Panc1 (cell line): ENCODE measurements around the gene CTRB1. TPM values are rescaled to one million over a fixed set of nuclear protein-coding genes. Genes with fewer than 3 reads are reported as not detected.

Source experiments
- ATAC-seq: fragments of 200-7000 bp; cut with Tn5 transposase; 2 replicates; pipeline ENCODE4 v1.9.1; 2020; ENCODE audit warnings: mild to moderate bottlenecking, moderate library complexity
- BruUV-seq: library from RNA; stranded (reverse); fragments of 400-500 nt; replicated peaks from 2 replicates; lab custom pipeline; 2021; lab: Mats Ljungman, UMichigan
- CTCF ChIA-PET: fragments of 300-600 bp; sonication (Branson Sonifier 250); formaldehyde crosslinking; loops from one replicate; lab custom pipeline; 2022; ENCODE audit warnings: antibody characterized with exemption; lab: Charles Lee
- POLR2A ChIA-PET: fragments of 300-600 bp; sonication (Branson Sonifier 250); formaldehyde crosslinking; loops from one replicate; lab custom pipeline; 2022; ENCODE audit warnings: antibody characterized with exemption; lab: Charles Lee
- DNase-seq: peaks from one replicate; pipeline ENCODE4 v3.0.0-alpha.2; 2010; ENCODE audit warnings: low read depth, low spot score
- H3K27ac ChIP-seq: 2 replicates; pipeline ENCODE4 v1.5.1; 2011; ENCODE audit warnings: mild to moderate bottlenecking, low read length, inconsistent platforms
- H3K27me3 ChIP-seq: fragments of 200-500 bp; sonication (Bioruptor generic); 2 replicates; pipeline ENCODE4 v1.6.0; 2014; ENCODE audit warnings: low read length, inconsistent platforms; ENCODE audit not compliant: control insufficient read depth, insufficient read depth
- H3K36me3 ChIP-seq: fragments of 200-500 bp; sonication (Bioruptor generic); 2 replicates; pipeline ENCODE4 v1.5.1; 2014; ENCODE audit warnings: inconsistent platforms, mild to moderate bottlenecking, low read length, moderate library complexity; ENCODE audit not compliant: control insufficient read depth, insufficient read depth
- H3K4me1 ChIP-seq: 2 replicates; pipeline ENCODE4 v1.5.1; 2011; ENCODE audit warnings: inconsistent platforms, mild to moderate bottlenecking, low read length, moderate library complexity; ENCODE audit not compliant: control insufficient read depth, insufficient read depth
- H3K4me3 ChIP-seq, 2 experiments: 2 replicates each; pipeline ENCODE4 v1.5.1; 2011 to 2012; ENCODE audit warnings: low read depth in 2 of 2, low read length in 2 of 2, mild to moderate bottlenecking in 2 of 2, inconsistent platforms in 1 of 2, moderate library complexity in 1 of 2
- H3K9me3 ChIP-seq: fragments of 200-500 bp; sonication (Bioruptor generic); 2 replicates; pipeline ENCODE4 v1.5.1; 2014; ENCODE audit warnings: low read depth, mild to moderate bottlenecking, inconsistent platforms, low read length, moderate library complexity; ENCODE audit not compliant: control insufficient read depth, insufficient read depth
- POLR2AphosphoS5 ChIP-seq: IDR thresholded peaks from 2 replicates; pipeline ENCODE4 v1.6.1; 2012; ENCODE audit warnings: mild to moderate bottlenecking, low read depth, low read length, moderate library complexity
- SIN3A ChIP-seq: IDR thresholded peaks from 2 replicates; pipeline ENCODE4 v1.6.1; 2012; ENCODE audit warnings: low read depth, mild to moderate bottlenecking, low read length, moderate library complexity, borderline replicate concordance; ENCODE audit not compliant: insufficient read depth
- TCF7L2 ChIP-seq: IDR thresholded peaks from 2 replicates; pipeline ENCODE4 v1.6.1; 2011; ENCODE audit warnings: mild to moderate bottlenecking, low read depth, low read length, inconsistent platforms
- in situ Hi-C: cut with HindIII; loops from 2 replicates; pipeline ENCODE4 v1.10.0; 2016; ENCODE audit warnings: low sequenced_read_pairs, low pct_unique_long_range_greater_than_20kb
- intact Hi-C: fragments of 100-400 bp; cut with micrococcal nuclease; formaldehyde crosslinking; loops from one replicate; pipeline ENCODE4 v1.10.0; 2022; ENCODE audit not compliant: unreplicated experiment
- total RNA-seq: library from RNA; stranded (reverse); gene quantifications from one replicate; pipeline ENCODE4 v1.2.1, GENCODE V29; 2021; ENCODE audit not compliant: unreplicated experiment
- TF ChIP-seq, protein P1 (sequence below), 2 experiments: IDR thresholded peaks; 2 replicates each; pipeline ENCODE4 v1.6.1; 2011 to 2012; ENCODE audit warnings: low read depth in 2 of 2, control low read depth in 1 of 2, low read length in 1 of 2, mild to moderate bottlenecking in 1 of 2, moderate library complexity in 1 of 2; ENCODE audit not compliant: insufficient read depth in 1 of 2
- TF ChIP-seq, protein P2 (sequence below): fragments of 450-650 bp; IDR thresholded peaks from 2 replicates; pipeline ENCODE4 v1.5.1; 2017; ENCODE audit warnings: mild to moderate bottlenecking

Gene CTRB1
- total RNA-seq, 1 experiment from 2014 or later: 2.7 TPM

DNA sequence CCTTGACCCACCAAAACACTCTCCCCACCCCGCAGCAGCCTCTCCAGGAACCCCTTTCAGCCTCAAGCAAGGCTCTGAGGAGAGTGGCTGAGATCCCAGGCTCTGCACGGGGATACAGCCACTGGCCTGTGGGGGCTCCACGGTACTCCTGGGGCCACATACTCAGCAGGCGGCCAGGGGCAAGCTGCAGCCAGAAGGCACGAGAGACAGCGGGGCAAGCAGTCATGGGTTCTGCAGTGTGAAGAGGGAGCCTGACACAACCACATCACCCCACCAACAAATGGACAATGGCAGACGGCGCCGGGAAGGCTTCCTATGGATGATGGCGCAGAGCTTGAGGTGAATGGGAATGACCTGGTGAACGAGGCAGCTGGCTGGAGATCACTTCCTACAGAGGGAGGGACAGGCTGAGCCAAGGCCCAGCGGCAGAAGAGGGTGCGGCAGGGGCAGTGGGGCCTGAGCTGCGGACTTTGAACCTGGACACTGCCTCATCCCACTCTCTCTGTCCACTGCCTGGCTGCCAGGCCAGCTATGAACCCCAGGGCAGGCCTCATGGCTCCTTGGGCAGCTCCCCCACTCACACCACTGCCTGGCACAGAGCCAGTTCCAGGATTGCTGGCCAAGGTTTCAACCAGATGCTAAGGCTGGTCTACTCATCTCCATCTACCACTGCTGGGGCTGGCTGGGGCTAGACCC lies 43.5 kb downstream of the CTRB1 start:
- intact Hi-C loops: no loop called here
- Histone ChIP-seq H3K27ac (no peak overlapping the region), H3K4me3 (no peak overlapping the region), H3K36me3 (no peaks in the 10 kb centered on the region; the same call in 1 of the 2 replicates), H3K4me1 (peaks cover 49% of the 10 kb centered on the region), H3K27me3 (no peaks in the 10 kb centered on the region), H3K9me3 (no peaks in the 10 kb centered on the region)
- no TSS peak for BruUV-seq
- ChIA-PET POLR2A (no interaction called here), CTCF (interaction anchor here (0.7 kb wide), 1 partner anchor 123 kb away, joined by 3 read pairs; no protein-coding TSS in a partner anchor)
- TF ChIP-seq, protein P1, sequence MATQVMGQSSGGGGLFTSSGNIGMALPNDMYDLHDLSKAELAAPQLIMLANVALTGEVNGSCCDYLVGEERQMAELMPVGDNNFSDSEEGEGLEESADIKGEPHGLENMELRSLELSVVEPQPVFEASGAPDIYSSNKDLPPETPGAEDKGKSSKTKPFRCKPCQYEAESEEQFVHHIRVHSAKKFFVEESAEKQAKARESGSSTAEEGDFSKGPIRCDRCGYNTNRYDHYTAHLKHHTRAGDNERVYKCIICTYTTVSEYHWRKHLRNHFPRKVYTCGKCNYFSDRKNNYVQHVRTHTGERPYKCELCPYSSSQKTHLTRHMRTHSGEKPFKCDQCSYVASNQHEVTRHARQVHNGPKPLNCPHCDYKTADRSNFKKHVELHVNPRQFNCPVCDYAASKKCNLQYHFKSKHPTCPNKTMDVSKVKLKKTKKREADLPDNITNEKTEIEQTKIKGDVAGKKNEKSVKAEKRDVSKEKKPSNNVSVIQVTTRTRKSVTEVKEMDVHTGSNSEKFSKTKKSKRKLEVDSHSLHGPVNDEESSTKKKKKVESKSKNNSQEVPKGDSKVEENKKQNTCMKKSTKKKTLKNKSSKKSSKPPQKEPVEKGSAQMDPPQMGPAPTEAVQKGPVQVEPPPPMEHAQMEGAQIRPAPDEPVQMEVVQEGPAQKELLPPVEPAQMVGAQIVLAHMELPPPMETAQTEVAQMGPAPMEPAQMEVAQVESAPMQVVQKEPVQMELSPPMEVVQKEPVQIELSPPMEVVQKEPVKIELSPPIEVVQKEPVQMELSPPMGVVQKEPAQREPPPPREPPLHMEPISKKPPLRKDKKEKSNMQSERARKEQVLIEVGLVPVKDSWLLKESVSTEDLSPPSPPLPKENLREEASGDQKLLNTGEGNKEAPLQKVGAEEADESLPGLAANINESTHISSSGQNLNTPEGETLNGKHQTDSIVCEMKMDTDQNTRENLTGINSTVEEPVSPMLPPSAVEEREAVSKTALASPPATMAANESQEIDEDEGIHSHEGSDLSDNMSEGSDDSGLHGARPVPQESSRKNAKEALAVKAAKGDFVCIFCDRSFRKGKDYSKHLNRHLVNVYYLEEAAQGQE (IDR thresholded peaks at IDR 0.05; ENCODE audit: insufficient read depth in 1 of 2, low read depth in 2 of 2, low read length in 1 of 2): no peak
- TF ChIP-seq, protein P2, sequence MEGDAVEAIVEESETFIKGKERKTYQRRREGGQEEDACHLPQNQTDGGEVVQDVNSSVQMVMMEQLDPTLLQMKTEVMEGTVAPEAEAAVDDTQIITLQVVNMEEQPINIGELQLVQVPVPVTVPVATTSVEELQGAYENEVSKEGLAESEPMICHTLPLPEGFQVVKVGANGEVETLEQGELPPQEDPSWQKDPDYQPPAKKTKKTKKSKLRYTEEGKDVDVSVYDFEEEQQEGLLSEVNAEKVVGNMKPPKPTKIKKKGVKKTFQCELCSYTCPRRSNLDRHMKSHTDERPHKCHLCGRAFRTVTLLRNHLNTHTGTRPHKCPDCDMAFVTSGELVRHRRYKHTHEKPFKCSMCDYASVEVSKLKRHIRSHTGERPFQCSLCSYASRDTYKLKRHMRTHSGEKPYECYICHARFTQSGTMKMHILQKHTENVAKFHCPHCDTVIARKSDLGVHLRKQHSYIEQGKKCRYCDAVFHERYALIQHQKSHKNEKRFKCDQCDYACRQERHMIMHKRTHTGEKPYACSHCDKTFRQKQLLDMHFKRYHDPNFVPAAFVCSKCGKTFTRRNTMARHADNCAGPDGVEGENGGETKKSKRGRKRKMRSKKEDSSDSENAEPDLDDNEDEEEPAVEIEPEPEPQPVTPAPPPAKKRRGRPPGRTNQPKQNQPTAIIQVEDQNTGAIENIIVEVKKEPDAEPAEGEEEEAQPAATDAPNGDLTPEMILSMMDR: no peak
- 0 out of 2 replicates have a peak, but pooled peaks have one; percentile 9 for TF ChIP-seq POLR2AphosphoS5
- no peak for TF ChIP-seq TCF7L2
- no peak for ATAC-seq
- DNase-seq: no peak
- in situ Hi-C loops: no loop called here

DNA sequence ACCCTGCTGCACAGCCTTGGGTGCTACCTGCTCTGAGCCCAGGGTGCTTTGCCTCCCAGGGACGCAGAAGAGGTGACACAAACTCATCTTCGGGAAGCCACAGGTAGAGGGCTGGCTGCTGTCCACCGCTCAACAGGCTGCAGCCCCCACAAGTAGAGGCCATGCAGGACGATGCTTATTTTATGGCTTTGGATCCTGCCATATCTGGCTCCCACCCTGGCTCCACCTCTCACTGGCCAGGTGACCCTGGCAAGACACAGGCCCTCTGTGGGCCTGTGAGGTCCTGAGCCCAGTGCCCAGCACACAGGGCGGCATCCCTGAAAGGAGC lies 44.0 kb downstream of the CTRB1 start:
- DNase-seq (no peak), ATAC-seq (no peak)
- H3K27me3 ChIP-seq: no peaks in the 10 kb centered on the region
- H3K36me3 ChIP-seq: no peaks in the 10 kb centered on the region; the same call in 1 of the 2 replicates
- no peak overlapping the region for H3K27ac ChIP-seq
- intact Hi-C loops: no loop called here
- H3K9me3 ChIP-seq: no peaks in the 10 kb centered on the region
- TF ChIP-seq SIN3A: no peak
- in situ Hi-C loops: no loop called here
- H3K4me1 ChIP-seq: peaks cover 49% of the 10 kb centered on the region
- no peak overlapping the region for H3K4me3 ChIP-seq
- CTCF ChIA-PET: no interaction called here
- POLR2A ChIA-PET: no interaction called here
- no TSS peak for BruUV-seq

DNA sequence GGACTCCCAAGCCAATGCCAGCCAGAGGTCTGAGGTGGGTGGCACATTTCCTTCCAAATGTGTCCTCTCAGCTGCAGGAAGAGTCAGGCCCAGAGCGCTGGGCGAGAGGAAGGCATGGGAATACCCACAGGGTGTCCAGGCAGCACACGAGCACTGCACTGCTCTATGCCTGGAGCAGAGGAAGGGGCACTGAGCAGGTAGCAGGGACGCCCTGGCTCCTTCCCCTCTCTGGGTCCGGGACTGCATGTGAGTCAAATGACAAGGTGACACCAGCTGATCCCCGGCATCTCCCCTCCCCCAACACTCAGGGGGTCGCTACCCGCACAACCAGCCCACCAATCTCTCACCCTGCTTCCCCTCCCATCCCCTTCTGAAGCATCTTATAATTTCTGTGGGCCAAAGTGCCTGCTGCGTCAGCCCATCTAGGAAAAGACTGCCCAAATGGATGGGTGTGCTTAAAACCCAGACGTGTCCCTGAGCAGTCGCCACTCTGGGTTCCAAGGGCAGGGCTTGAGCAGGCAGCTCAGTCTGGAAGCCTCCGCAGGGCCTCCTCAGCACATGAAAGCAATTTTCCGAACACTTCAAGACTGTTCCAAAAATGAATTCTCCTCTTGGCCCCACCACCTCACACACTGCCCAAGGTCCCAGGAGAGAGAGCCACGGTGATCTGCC lies 44.6 kb downstream of the CTRB1 start:
- no peaks in the 10 kb centered on the region for H3K9me3 ChIP-seq
- in situ Hi-C loops (no loop called here), intact Hi-C loops (no loop called here)
- no TSS peak for BruUV-seq
- no peak for ATAC-seq
- peak overlapping the region; percentile 82 for H3K27ac ChIP-seq
- peaks cover 54% of the 10 kb centered on the region for H3K4me1 ChIP-seq
- CTCF ChIA-PET: no interaction called here
- H3K36me3 ChIP-seq: no peaks in the 10 kb centered on the region; the same call in 1 of the 2 replicates
- no peak for DNase-seq
- peak overlapping the region; percentile 60 to 67; a peak in 3 of 4 replicates for H3K4me3 ChIP-seq
- H3K27me3 ChIP-seq: no peaks in the 10 kb centered on the region
- POLR2A ChIA-PET: no interaction called here
- TF ChIP-seq, protein P1 (IDR thresholded peaks at IDR 0.05; ENCODE audit: insufficient read depth in 1 of 2, low read depth in 2 of 2, low read length in 1 of 2): no peak
- no peak for TF ChIP-seq POLR2AphosphoS5
- TF ChIP-seq SIN3A: no peak
- TF ChIP-seq, protein P2: no peak
